GM12801 (cell line): ENCODE measurements around the gene BAG2.

ENCODE experiments used
- CTCF ChIP-seq: IDR thresholded peaks from one replicate; pipeline ENCODE4 v1.5.1; 2011; ENCODE audit warnings: control low read depth; ENCODE audit not compliant: insufficient read length; ENCODE audit errors: extremely low read depth

The BAG2 gene

GRCh38 chr6:57159127-57159526, 13.0 kb upstream of the BAG2 start:
- no peak for TF ChIP-seq CTCF

GRCh38 chr6:57162028-57162427, 10.1 kb upstream of the BAG2 start:
- TF ChIP-seq CTCF = no peak

GRCh38 chr6:57162516-57162915, 9.6 kb upstream of the BAG2 start:
- no peak for TF ChIP-seq CTCF

GRCh38 chr6:57163956-57164355, 8.2 kb upstream of the BAG2 start:
- TF ChIP-seq CTCF = no peak

GRCh38 chr6:57165080-57165479, 7.0 kb upstream of the BAG2 start:
- no peak for TF ChIP-seq CTCF

GRCh38 chr6:57173056-57173885, 1.1 kb downstream of the BAG2 start:
- TF ChIP-seq CTCF = no peak

- no peak for TF ChIP-seq CTCF
Measured at GRCh38 chr6:57173886-57174510, 1.9 kb downstream of the BAG2 start.
